ENCODE measurements around the gene NARS2.

GRCh38 chr11:78595436-78596130 is 20.9 kb upstream of the NARS2 start:
- TF ChIP-seq CTCF (IDR thresholded peaks at IDR 0.05) (no peak), POLR2AphosphoS5 (IDR thresholded peaks at IDR 0.05) (no peak), POLR2A (IDR thresholded peaks at IDR 0.05) (no peak), EP300 (IDR thresholded peaks at IDR 0.05; ENCODE audit: low read depth) (no peak)

Data from transverse colon (tissue), 4 donors.